Measurements from ENCODE around the gene UBR3. TPM values are rescaled to one million over a fixed set of nuclear protein-coding genes. Genes with fewer than 3 reads are reported as not detected.
"Not testable (repeated sequence)": the region's sequence is repeated elsewhere in the genome, so short reads cannot be mapped to it uniquely, and the experiment has no call there.

Gene UBR3
- total RNA-seq, 2 experiments from 2014 or later: 11.6 to 21.0 TPM

- POLR2A ChIA-PET: interaction anchor here (0.5 to 1.2 kb wide), 2 partner anchors 17 to 62 kb away, joined by 3 to 4 read pairs; no protein-coding TSS in a partner anchor
- no peaks in the 10 kb centered on the region for H4K20me1 ChIP-seq (ENCODE audit: insufficient read depth, low read length)
- intact Hi-C loops (cut with micrococcal nuclease; ENCODE audit: unreplicated experiment): no loop called here
Measured at GRCh38 chr2:169865492-169865891, 38.2 kb downstream of the UBR3 start.

DNA sequence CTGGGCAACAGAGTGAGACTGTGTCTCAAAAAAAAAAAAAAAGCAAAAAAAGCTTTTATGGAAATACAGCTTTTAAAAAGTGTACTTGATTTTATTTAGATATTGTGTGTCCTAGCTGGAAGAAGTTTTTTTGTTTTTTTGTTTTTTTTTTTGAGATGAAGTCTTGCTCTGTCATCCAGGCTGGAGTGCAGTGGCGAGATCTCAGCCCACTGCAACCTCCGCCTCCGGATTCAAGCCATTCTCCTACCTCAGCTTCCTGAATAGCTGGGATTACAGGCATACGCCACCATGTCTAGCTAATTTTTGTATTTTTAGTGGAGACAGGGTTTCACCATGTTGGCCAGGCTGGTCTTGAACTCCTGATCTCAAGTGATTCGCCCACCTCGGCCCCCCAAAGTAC, 39.0 kb downstream of the UBR3 start:
- H2AFZ ChIP-seq (ENCODE audit: low read length); H3K9me2 ChIP-seq (ENCODE audit: insufficient read depth, low read length); intact Hi-C loops (cut with micrococcal nuclease; ENCODE audit: unreplicated experiment); H4K20me1 ChIP-seq (ENCODE audit: insufficient read depth, low read length); DNase-seq (ENCODE audit: low spot score); H3K4me3 ChIP-seq (ENCODE audit: low read depth, low read length, poor library complexity, severe bottlenecking); H3K36me3 ChIP-seq (ENCODE audit: insufficient read depth, low read length); BruUV-seq (replicated peaks); H3K27ac ChIP-seq (ENCODE audit: low read depth, low read length, poor library complexity, severe bottlenecking); H3K4me1 ChIP-seq (ENCODE audit: insufficient read depth, low read length, poor library complexity, severe bottlenecking); CTCF ChIA-PET (ENCODE audit: unreplicated experiment); H3K9me3 ChIP-seq (ENCODE audit: low read length); H3K4me2 ChIP-seq (ENCODE audit: low read length); H3K79me2 ChIP-seq (ENCODE audit: insufficient read depth, low read depth, low read length): not testable (repeated sequence)
- POLR2A ChIA-PET: interaction anchor here (0.7 to 1.2 kb wide), 3 partner anchors 16 to 431 kb away, joined by 3 to 4 read pairs (median 3); no protein-coding TSS in a partner anchor

More at GRCh38 chr2:169865492-169865891, 38.2 kb downstream of the UBR3 start:
- H3K9me3 ChIP-seq (ENCODE audit: low read length): no peaks in the 10 kb centered on the region
- no peak overlapping the region for H3K4me2 ChIP-seq (ENCODE audit: low read length)
- no peaks in the 10 kb centered on the region for H3K36me3 ChIP-seq (ENCODE audit: insufficient read depth, low read length)
- H3K9me2 ChIP-seq (ENCODE audit: insufficient read depth, low read length): no peaks in the 10 kb centered on the region
- CTCF ChIA-PET (ENCODE audit: unreplicated experiment): no interaction called here
- no peak for TF ChIP-seq EZH2phosphoT487 (IDR thresholded peaks at IDR 0.05; ENCODE audit: borderline replicate concordance, low read depth, low read length)
- TF ChIP-seq, protein P1, sequence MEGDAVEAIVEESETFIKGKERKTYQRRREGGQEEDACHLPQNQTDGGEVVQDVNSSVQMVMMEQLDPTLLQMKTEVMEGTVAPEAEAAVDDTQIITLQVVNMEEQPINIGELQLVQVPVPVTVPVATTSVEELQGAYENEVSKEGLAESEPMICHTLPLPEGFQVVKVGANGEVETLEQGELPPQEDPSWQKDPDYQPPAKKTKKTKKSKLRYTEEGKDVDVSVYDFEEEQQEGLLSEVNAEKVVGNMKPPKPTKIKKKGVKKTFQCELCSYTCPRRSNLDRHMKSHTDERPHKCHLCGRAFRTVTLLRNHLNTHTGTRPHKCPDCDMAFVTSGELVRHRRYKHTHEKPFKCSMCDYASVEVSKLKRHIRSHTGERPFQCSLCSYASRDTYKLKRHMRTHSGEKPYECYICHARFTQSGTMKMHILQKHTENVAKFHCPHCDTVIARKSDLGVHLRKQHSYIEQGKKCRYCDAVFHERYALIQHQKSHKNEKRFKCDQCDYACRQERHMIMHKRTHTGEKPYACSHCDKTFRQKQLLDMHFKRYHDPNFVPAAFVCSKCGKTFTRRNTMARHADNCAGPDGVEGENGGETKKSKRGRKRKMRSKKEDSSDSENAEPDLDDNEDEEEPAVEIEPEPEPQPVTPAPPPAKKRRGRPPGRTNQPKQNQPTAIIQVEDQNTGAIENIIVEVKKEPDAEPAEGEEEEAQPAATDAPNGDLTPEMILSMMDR (conservative IDR thresholded peaks at IDR 0.05; ENCODE audit: low read length): no peak
- H3K27ac ChIP-seq (ENCODE audit: low read depth, low read length, poor library complexity, severe bottlenecking): no peak overlapping the region
- H2AFZ ChIP-seq (ENCODE audit: low read length): no peak overlapping the region
- DNase-seq (ENCODE audit: low spot score): no peak
- no peaks in the 10 kb centered on the region for H3K79me2 ChIP-seq (ENCODE audit: insufficient read depth, low read depth, low read length)
- H3K4me3 ChIP-seq (ENCODE audit: low read depth, low read length, poor library complexity, severe bottlenecking): no peak overlapping the region
- no TSS peak for BruUV-seq (replicated peaks)
- H3K4me1 ChIP-seq (ENCODE audit: insufficient read depth, low read length, poor library complexity, severe bottlenecking): no peaks in the 10 kb centered on the region

DNA sequence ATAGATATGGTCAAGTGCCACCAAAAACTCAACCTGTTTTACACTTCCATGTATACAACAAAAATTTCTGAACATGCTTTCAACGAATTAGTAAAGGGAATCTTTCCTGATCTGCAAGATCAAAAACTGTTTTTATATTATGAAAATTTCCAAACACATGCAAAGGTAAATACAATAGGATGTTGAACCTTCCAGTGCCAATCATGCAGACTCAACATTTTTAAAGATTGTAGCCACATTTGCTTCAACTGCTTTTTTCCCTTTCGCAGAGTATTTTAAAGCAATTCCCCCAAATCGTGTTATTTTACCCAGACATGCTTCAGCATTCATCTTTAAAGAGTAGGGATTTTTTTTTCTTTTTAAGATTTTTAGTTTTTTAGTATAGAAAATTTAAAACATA, 40.3 kb downstream of the UBR3 start:
- Histone ChIP-seq H3K4me3 (ENCODE audit: low read depth, low read length, poor library complexity, severe bottlenecking) (no peak overlapping the region), H3K4me2 (ENCODE audit: low read length) (no peak overlapping the region), H3K27ac (ENCODE audit: low read depth, low read length, poor library complexity, severe bottlenecking) (no peak overlapping the region), H4K20me1 (ENCODE audit: insufficient read depth, low read length) (no peaks in the 10 kb centered on the region), H3K9me3 (ENCODE audit: low read length) (no peaks in the 10 kb centered on the region), H2AFZ (ENCODE audit: low read length) (no peak overlapping the region), H3K9me2 (ENCODE audit: insufficient read depth, low read length) (no peaks in the 10 kb centered on the region), H3K79me2 (ENCODE audit: insufficient read depth, low read depth, low read length) (no peaks in the 10 kb centered on the region), H3K36me3 (ENCODE audit: insufficient read depth, low read length) (no peaks in the 10 kb centered on the region), H3K4me1 (ENCODE audit: insufficient read depth, low read length, poor library complexity, severe bottlenecking) (no peaks in the 10 kb centered on the region)
- POLR2A ChIA-PET: no interaction called here
- DNase-seq (ENCODE audit: low spot score): no peak
- TF ChIP-seq, protein P1 (conservative IDR thresholded peaks at IDR 0.05; ENCODE audit: low read length): no peak
- no peak for TF ChIP-seq EZH2phosphoT487 (IDR thresholded peaks at IDR 0.05; ENCODE audit: borderline replicate concordance, low read depth, low read length)
- no TSS peak for BruUV-seq (replicated peaks)
- CTCF ChIA-PET (ENCODE audit: unreplicated experiment): no interaction called here
- intact Hi-C loops (cut with micrococcal nuclease; ENCODE audit: unreplicated experiment): no loop called here

All from OCI-LY7 (cell line).